HG03060 (cell line): Measurements from ENCODE around the gene ABCA4.
"Not testable (repeated sequence)": the region's sequence is repeated elsewhere in the genome, so short reads cannot be mapped to it uniquely, and the experiment has no call there.

ENCODE experiments used
- ATAC-seq: cut with Tn5 transposase; IDR thresholded peaks from one replicate; pipeline ENCODE4 v1.9.1; 2021; ENCODE audit warnings: low read depth, moderate number of reproducible peaks; ENCODE audit not compliant: unreplicated experiment

ABCA4 gene

DNA sequence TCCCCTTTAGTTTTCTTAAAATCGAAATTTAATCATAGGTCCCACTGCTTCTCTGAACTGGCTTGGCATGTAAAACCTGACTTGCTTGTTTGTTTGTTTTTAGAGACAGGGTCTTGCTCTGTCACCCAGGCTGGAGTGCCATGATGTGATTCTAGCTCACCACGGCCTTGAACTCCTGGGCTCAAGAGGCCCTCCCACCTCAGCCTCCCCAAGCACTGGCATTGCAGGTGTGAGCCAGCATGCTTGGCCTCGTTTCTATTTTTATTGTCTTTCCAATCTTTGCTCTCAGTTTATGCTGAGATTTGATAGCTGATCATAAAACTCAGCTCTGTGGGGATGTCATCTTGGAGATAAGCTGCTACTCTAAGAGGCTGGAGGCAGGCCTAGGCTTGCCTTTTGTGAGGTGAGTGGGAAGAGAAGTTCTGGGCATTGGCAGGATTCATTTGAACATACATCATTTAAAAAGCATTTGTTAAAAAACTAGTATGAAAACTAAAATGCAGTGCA is 160.3 kb downstream of the ABCA4 start:
- no peak for ATAC-seq

- ATAC-seq: no peak
These were observed 161.5 kb downstream of the ABCA4 start for GRCh38 chr1:93959413-93959812.

DNA sequence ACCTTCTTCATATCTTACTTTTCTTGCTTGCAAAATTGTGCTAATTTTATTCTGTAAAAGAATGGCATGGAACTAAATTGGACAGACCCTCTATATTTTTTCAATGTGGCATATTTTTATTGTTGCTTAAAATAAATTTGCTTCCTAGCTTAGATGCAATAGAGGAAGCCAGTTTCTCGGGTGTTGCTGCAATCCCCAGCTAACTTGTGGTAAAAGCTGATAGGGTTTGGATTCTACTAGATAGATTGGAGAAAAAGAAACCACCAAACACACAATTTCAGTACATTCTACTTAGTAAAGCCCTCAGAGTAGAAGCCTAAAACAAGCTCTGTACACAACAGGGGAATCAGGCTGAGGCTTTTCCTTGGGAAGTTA is 162.2 kb downstream of the ABCA4 start:
- no peak for ATAC-seq

- no peak for ATAC-seq
These were observed 162.8 kb downstream of the ABCA4 start for GRCh38 chr1:93958032-93958725.

GRCh38 chr1:93955765-93956164 is 165.2 kb downstream of the ABCA4 start:
- no peak for ATAC-seq

- ATAC-seq: not testable (repeated sequence)
These were observed 173.8 kb downstream of the ABCA4 start for GRCh38 chr1:93947002-93947686.
